ENCODE results near the gene COQ7.
A peak's percentile ranks its signal among the peaks of the same experiment; 100 is the strongest.

The COQ7 gene

GRCh38 chr16:19113577-19114358, 46.4 kb downstream of the COQ7 start, which contains the start of gene ITPRIPL2:
Gene ITPRIPL2 (plus strand): TSS chr16:19113964. CDS start chr16:19114462, 498 bp downstream.
- DNase-seq = no peak

GRCh38 chr16:19114359-19115147, 47.1 kb downstream of the COQ7 start:
- no peak for DNase-seq

GRCh38 chr16:19115148-19116021, 48.0 kb downstream of the COQ7 start:
- DNase-seq = no peak

- DNase-seq = no peak
These were observed 49.5 kb downstream of the COQ7 start for GRCh38 chr16:19116711-19117449.

- no peak for DNase-seq
These were observed 51.6 kb downstream of the COQ7 start for GRCh38 chr16:19118938-19119431.

- no peak for DNase-seq
These were observed 52.1 kb downstream of the COQ7 start for GRCh38 chr16:19119564-19119963.

- DNase-seq = no peak
These were observed 56.2 kb downstream of the COQ7 start for GRCh38 chr16:19123535-19124178.

- no peak for DNase-seq
These were observed 58.9 kb downstream of the COQ7 start for GRCh38 chr16:19126300-19126699.

- no peak for DNase-seq
These were observed 59.8 kb downstream of the COQ7 start for GRCh38 chr16:19127205-19127604.

GRCh38 chr16:19127674-19128131, 60.3 kb downstream of the COQ7 start:
- no peak for DNase-seq

- peak; percentile 61 for DNase-seq
These were observed 61.2 kb downstream of the COQ7 start for GRCh38 chr16:19128454-19129200.

All from NCI-H524 treated with DMSO at 0.1 percent for 48 hours (cell line).